ENCODE measurements around the gene NUDT4. TPM values are rescaled to one million over a fixed set of nuclear protein-coding genes. Genes with fewer than 3 reads are reported as not detected.
"Not testable (repeated sequence)": the region's sequence is repeated elsewhere in the genome, so short reads cannot be mapped to it uniquely, and the experiment has no call there.

Gene NUDT4
- total RNA-seq, 1 donor from 2014 or later, result 60.2 TPM

GRCh38 chr12:93430280-93430679 lies 52.6 kb downstream of the NUDT4 start:
- Histone ChIP-seq H3K4me3 (ENCODE audit: insufficient read depth, low read depth, low read length) (no peak overlapping the region), H3K4me1 (ENCODE audit: insufficient read depth, low read length) (no peaks in the 10 kb centered on the region), H3K79me2 (ENCODE audit: insufficient read depth, low read length) (peaks cover 99% of the 10 kb centered on the region), H3K9ac (ENCODE audit: low read length) (no peak overlapping the region), H4K20me1 (ENCODE audit: insufficient read depth, low read length) (peaks cover 89% of the 10 kb centered on the region), H3K9me3 (ENCODE audit: insufficient read depth, low read depth, low read length) (no peaks in the 10 kb centered on the region), H2AFZ (ENCODE audit: low read depth, low read length) (no peak overlapping the region), H3K36me3 (ENCODE audit: insufficient read depth, low read length) (no peaks in the 10 kb centered on the region), H3K4me2 (ENCODE audit: low read length) (no peak overlapping the region), H3K27me3 (ENCODE audit: insufficient read depth, low read length) (no peaks in the 10 kb centered on the region), H3K27ac (ENCODE audit: low read depth, low read length) (no peak overlapping the region)
- no peaks in the 10 kb centered on the region for H3K27me3 Mint-ChIP-seq (ENCODE audit: low read depth, unreplicated experiment)
- H3K4me1 Mint-ChIP-seq (ENCODE audit: low read depth, unreplicated experiment), result peaks cover 43% of the 10 kb centered on the region
- peak overlapping the region; percentile 87 for H3K27ac Mint-ChIP-seq (ENCODE audit: unreplicated experiment)
- DNase-seq (ENCODE audit: low read depth), result peak; percentile 10
- no peaks in the 10 kb centered on the region for H3K9me3 Mint-ChIP-seq (ENCODE audit: unreplicated experiment)
- H3K36me3 Mint-ChIP-seq (ENCODE audit: low read depth, unreplicated experiment), result no peaks in the 10 kb centered on the region
- no peak overlapping the region for H3K4me3 Mint-ChIP-seq (ENCODE audit: unreplicated experiment)
- no peak for FAIRE-seq
- TF ChIP-seq EZH2 (IDR thresholded peaks at IDR 0.05; ENCODE audit: insufficient read depth, low read length), result no peak
- no peak for TF ChIP-seq CTCF (IDR thresholded peaks at IDR 0.05; ENCODE audit: insufficient read depth, low read depth, low read length)

- H3K27ac ChIP-seq (ENCODE audit: low read depth, low read length); H3K9me3 ChIP-seq (ENCODE audit: insufficient read depth, low read depth, low read length); H3K9ac ChIP-seq (ENCODE audit: low read length); H3K4me1 ChIP-seq (ENCODE audit: insufficient read depth, low read length); H3K36me3 Mint-ChIP-seq (ENCODE audit: low read depth, unreplicated experiment); FAIRE-seq; H3K27me3 Mint-ChIP-seq (ENCODE audit: low read depth, unreplicated experiment); H3K9me3 Mint-ChIP-seq (ENCODE audit: unreplicated experiment); H3K4me2 ChIP-seq (ENCODE audit: low read length); H3K27me3 ChIP-seq (ENCODE audit: insufficient read depth, low read length); H3K27ac Mint-ChIP-seq (ENCODE audit: unreplicated experiment); H2AFZ ChIP-seq (ENCODE audit: low read depth, low read length); H3K4me3 ChIP-seq (ENCODE audit: insufficient read depth, low read depth, low read length); H3K36me3 ChIP-seq (ENCODE audit: insufficient read depth, low read length); DNase-seq (ENCODE audit: low read depth); H3K4me3 Mint-ChIP-seq (ENCODE audit: unreplicated experiment): not testable (repeated sequence)
- H3K4me1 Mint-ChIP-seq (ENCODE audit: low read depth, unreplicated experiment), result peaks cover 42% of the 10 kb centered on the region
- Histone ChIP-seq H3K79me2 (ENCODE audit: insufficient read depth, low read length) (peaks cover 99% of the 10 kb centered on the region), H4K20me1 (ENCODE audit: insufficient read depth, low read length) (peaks cover 89% of the 10 kb centered on the region)
Measured at GRCh38 chr12:93432031-93432430, 54.3 kb downstream of the NUDT4 start.

GRCh38 chr12:93434256-93434865 lies 56.6 kb downstream of the NUDT4 start:
- no peaks in the 10 kb centered on the region for H3K9me3 Mint-ChIP-seq (ENCODE audit: unreplicated experiment)
- Histone ChIP-seq H3K9me3 (ENCODE audit: insufficient read depth, low read depth, low read length) (no peaks in the 10 kb centered on the region), H3K36me3 (ENCODE audit: insufficient read depth, low read length) (no peaks in the 10 kb centered on the region), H3K27me3 (ENCODE audit: insufficient read depth, low read length) (no peaks in the 10 kb centered on the region), H3K79me2 (ENCODE audit: insufficient read depth, low read length) (peaks cover 99% of the 10 kb centered on the region), H3K4me2 (ENCODE audit: low read length) (peak overlapping the region; percentile 28), H3K9ac (ENCODE audit: low read length) (no peak overlapping the region), H4K20me1 (ENCODE audit: insufficient read depth, low read length) (peaks cover 90% of the 10 kb centered on the region), H3K27ac (ENCODE audit: low read depth, low read length) (no peak overlapping the region), H3K4me1 (ENCODE audit: insufficient read depth, low read length) (peaks cover 9% of the 10 kb centered on the region), H3K4me3 (ENCODE audit: insufficient read depth, low read depth, low read length) (no peak overlapping the region), H2AFZ (ENCODE audit: low read depth, low read length) (no peak overlapping the region)
- no peaks in the 10 kb centered on the region for H3K36me3 Mint-ChIP-seq (ENCODE audit: low read depth, unreplicated experiment)
- no peak overlapping the region for H3K4me3 Mint-ChIP-seq (ENCODE audit: unreplicated experiment)
- DNase-seq (ENCODE audit: low read depth) (peak; percentile 10), FAIRE-seq (no peak)
- no peak for TF ChIP-seq CTCF (IDR thresholded peaks at IDR 0.05; ENCODE audit: insufficient read depth, low read depth, low read length)
- no peak for TF ChIP-seq EZH2 (IDR thresholded peaks at IDR 0.05; ENCODE audit: insufficient read depth, low read length)
- H3K27ac Mint-ChIP-seq (ENCODE audit: unreplicated experiment), result no peak overlapping the region
- H3K27me3 Mint-ChIP-seq (ENCODE audit: low read depth, unreplicated experiment), result no peaks in the 10 kb centered on the region
- peaks cover 45% of the 10 kb centered on the region for H3K4me1 Mint-ChIP-seq (ENCODE audit: low read depth, unreplicated experiment)

Data from astrocyte (in vitro differentiated cells and primary cell).